HG02943 (cell line): ENCODE data around the gene MAPK8IP3.
"Not testable (repeated sequence)": the region's sequence is repeated elsewhere in the genome, so short reads cannot be mapped to it uniquely, and the experiment has no call there.

Experiments used
- ATAC-seq: cut with Tn5 transposase; IDR thresholded peaks from one replicate; pipeline ENCODE4 v1.9.1; 2021; ENCODE audit warnings: mild to moderate bottlenecking, low read depth, moderate library complexity; ENCODE audit not compliant: unreplicated experiment

Gene MAPK8IP3

DNA sequence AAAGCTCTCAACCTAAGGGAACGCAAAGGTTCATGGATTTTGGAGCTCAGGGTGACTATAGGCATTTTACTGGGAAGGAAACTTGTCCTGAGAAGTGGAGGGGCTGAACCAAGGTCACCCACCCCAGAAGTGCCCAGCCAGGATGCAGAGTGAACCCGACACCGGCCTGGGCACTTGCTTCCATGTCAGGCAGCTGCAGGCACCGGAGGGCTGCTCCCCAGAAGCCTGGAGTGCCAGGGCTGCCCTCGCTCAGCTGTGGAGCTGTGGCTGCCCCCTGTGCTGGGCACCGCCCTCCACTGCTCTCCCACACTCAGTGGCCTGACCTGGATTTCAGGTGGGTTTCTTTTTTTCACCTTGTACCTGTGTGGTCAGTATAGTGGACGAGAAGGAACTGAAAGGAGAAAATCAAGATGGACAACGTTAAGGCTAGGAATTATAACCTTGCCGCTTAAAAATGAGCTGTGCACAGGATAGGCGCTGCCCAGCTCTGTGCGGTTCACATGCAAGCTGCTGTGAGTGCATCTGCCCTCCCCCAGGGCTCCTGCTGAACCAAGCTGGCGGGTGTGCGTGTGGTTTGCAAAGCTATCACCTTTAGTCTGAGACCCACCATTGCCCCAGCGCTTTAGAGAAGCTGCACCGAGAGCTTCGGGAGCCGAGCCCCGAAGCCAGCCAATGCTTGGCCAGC, 2.2 kb downstream of the MAPK8IP3 start:
- ATAC-seq: no peak

DNA sequence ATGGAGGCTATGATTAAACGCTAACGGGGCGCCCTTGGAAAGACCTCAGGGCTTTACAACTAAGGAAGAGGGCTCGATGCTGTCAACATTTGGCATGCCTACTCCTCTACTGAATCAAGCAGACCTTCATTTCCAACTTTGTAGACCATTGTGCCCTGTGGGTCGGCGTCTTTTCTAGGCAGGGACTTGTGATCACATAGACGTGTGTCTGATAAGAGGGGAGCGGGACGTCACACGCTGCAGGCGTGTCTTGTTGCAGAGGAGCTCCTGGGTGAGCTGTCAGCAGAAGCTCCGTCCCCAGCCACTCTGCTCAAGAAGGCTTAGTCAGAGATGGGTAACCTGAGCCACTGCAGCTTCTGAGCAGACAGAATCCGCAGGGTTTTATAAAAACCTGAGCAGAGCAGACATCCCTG, 2.8 kb downstream of the MAPK8IP3 start:
- no peak for ATAC-seq

DNA sequence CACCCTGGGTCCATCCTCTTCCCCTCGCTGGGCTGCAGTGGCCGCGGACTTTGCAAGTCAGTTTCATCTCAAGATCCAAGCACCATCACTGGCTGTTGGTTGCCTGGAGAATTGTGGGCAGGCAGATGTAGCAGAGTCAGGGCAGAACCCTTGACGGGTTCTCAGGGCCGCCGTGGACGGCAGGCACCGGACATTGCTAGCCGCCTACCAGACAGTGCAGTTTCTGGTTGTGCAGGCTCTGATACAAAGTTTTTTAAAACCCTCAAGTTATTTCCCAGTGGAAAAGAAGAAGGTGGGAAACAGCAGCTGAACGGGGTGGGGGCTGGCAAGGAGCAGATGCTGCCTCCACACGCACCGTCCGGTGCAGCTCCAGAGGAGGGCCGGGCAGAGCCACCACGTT, 3.4 kb downstream of the MAPK8IP3 start:
- ATAC-seq: no peak

DNA sequence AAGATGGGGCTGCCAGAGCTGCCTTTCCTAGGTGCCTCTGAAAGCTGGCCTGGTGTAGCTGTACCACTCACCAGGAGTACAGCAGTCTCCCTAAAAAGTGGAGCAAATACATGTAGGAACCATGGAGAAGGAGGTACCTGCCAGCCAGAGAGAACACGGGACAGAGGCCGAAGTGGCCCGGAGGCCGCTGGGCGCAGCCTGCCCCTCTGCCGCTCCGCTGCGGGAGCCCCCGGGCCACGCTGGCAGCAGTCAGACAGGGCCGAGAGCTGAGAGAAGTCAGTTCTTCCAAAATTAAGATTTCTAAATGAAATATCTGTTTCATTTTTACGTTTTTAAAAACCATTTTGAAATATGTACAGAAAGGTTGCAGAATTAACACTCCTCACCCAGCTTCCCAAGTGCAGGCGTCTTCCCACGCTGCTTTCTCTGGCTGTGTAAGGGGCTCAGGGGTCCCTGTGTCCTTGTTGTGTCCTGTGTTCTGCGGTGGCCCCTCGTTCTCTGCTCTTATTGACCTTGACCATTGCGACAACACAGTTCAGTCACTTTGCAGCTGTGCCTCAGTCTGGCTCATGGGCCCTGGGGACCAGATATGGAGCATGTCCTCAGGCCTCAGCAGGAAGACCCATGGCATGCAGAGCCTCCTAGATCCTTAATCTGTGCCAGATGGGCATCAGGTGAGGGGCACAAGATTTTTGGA, 5.0 kb downstream of the MAPK8IP3 start:
- ATAC-seq: no peak

DNA sequence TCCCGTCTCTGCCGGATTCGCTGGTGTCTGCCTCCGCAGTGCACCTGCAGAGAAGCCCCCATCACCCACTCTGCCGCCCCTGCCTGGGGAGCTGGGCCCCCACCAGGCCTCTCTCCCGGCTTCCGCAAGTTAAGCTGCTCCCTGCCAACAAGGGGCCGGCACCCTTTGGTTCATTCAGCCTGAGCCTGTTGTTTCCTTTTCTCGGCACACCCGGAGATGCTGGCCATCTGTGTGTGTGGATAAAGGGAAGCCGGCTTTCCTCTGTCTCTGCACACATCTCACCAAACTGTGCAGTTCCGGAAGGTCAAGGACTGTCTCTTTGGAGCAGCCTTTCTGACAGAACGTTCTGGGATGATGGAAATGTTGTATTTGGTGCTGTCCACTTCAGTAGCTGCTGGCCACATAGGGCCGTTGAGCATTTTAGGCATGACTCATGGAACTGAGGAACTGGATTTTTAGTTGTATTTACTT, 6.8 kb downstream of the MAPK8IP3 start:
- no peak for ATAC-seq

DNA sequence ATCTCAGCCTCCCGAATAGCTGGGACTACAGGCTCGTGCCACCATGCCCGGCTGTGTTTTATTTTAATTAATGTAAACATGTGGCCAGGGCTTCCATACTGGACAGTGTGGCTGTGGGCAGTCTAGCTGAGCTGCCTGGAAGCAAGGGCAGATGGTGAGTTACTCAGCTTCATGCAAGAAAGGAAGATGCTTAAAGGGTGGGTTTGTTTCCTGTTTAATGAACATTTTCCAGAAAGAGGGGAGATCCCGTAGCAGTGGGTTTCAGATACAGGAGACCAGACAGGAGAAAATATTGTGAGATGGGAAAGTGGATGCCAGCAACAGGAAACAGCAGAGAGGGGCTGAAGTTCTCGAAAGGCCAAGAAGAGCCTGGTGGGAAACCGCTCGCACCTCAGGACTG, 7.3 kb downstream of the MAPK8IP3 start:
- no peak for ATAC-seq

DNA sequence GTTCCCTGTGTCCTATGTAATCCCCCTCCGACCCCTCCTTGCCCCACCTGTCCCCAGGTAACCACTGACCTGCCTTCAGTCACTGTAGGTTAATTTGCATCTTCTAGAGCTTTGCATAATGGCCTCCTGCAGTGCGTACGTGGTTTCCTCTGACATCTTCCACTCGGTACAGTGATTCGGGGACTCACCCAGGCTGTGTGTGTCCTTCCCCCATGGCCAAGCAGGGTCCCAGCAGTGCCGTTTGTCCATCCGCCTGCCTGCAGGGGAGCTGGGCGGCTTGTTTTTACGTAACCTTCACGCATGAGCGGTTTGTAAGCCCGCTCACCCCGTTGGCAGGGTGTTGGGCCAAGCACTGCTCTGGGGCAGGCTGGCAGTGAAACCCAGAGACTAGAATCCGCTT, 7.9 kb downstream of the MAPK8IP3 start:
- no peak for ATAC-seq

DNA sequence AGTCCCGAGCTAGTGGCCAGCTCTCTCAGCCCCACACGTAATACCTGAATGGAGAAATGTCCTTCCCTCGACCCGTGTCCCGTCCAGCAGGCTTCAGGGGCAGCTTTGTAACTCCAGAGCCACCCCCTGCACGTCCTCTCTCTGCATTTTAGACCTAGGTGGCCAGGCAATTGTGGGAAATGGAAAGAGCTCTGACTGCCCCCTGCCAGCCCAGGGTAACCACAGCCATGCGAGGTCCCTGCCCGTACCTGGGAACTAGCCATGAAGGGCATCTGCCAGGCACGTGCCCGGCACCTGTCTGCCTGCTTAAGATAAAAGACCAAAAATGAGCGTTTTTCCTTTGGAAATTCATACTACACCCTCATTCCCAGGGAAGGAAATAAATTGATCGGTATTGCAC, 9.2 kb downstream of the MAPK8IP3 start:
- no peak for ATAC-seq

DNA sequence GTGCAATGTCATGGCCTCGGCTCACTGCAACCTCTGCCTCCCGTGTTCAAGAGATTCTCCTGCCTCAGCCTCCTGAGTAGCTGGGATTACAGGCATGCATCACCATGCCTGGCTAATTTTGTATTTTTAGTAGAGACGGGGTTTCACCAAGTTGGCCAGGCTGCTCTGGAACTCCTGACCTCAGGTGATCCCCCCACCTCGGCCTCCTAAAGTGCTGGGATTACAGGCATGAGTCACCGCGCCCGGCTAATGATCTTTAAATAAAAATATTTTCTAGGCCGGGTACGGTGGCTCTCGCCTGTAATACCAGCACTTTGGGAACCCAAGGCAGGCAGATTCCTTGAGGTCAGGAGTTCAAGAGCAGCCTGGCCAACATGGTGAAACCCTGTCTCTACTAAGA, 12.2 kb downstream of the MAPK8IP3 start:
- ATAC-seq: not testable (repeated sequence)

DNA sequence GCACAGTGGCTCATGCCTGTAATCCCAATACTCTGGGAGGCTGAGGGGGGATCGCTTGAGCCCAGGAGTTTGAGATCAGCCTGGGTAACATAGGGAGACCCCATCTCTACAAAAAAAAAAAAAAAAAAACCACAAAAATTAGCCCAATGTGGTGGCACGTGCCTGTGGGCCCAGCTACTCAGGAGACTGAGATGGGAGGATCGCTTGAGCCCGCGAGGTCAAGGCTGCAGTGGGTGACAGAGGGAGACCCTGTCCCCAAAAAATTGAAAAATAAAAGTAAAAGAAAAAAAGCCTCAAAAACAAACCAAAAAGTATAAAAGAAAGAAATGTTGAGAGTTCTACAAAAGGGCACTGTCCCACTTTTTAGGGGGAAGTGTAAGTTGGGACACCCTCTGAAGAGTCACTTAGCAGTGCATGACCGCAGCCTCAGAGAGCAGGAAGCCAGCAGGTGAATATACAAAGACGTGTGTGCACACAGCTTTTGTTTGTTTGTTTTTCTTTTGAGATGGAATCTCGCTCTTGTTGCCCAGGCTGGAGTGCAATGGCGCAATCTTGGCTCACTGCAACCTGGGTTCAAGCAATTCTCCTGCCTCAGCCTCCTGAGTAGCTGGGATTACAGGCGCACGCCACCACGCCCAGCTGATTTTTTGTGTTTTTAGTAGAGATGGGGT, 13.7 kb downstream of the MAPK8IP3 start:
- ATAC-seq: not testable (repeated sequence)

DNA sequence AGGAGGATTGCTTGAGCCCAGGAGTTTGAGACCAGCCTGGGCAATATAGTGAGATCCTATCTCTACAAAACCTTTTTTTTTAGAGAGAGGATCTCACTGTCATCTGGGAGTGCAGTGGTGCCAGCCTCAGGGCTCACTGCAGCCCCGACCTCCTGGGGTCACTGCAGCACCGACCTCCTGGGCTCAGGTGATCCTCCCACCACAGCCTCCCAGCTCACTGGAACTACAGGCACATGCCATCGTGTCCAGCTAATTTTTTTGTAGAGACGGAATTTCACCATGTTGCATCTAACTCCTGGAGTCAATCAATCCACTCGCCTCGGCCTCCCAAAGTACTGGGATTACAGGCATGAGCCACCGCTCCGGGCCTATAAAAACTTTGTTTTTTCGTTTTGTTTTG, 15.4 kb downstream of the MAPK8IP3 start:
- no peak for ATAC-seq

DNA sequence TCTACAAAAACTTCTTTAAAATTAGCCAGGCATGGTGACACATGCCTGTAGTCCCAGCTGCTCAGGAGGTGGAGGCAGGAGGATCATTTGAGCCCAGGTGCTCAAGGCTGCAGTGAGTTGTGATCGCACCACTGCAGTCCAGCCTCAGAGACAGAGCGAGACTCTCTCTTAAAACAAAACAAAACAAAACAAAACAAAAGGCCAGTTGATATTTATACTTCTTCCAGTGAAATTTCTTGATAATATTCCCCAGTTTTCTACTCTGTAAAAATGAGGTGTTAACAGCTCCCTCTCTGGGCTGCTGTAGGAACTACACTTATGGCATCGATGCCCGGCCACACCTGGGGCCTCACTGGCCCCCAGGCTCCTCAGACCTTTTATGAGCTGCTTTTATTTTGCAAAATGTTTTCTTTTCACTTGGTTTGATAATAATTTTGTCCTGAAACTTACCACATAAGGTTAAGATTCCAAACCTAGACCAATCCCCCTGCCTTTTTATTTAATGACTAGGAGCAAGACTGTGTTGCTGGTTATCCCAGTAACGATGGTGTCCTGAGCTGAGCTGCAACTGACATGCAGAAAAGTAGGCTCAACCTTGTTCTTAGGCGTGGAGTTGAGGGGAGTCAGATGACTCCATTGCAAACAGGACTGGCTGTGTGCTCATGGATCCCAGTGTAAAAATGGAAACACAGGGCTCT, 17.6 kb downstream of the MAPK8IP3 start:
- no peak for ATAC-seq

DNA sequence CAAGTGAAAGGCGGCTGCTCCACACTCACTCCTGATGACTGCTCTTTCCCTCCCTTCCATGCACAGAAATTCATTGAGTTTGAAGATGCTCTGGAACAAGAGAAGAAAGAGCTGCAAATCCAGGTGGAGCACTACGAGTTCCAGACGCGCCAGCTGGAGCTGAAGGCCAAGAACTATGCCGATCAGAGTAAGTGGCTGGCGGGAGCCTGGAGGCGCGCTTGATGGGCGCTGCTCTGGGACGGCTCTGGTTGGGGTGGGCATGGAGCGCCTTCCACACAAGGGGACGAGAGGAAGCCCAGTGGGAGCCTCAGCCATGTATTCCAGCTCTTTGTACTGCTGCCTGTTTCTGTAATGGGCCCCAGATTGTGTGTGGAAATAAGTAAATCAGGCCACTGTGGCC, 18.5 kb downstream of the MAPK8IP3 start:
- ATAC-seq: no peak

DNA sequence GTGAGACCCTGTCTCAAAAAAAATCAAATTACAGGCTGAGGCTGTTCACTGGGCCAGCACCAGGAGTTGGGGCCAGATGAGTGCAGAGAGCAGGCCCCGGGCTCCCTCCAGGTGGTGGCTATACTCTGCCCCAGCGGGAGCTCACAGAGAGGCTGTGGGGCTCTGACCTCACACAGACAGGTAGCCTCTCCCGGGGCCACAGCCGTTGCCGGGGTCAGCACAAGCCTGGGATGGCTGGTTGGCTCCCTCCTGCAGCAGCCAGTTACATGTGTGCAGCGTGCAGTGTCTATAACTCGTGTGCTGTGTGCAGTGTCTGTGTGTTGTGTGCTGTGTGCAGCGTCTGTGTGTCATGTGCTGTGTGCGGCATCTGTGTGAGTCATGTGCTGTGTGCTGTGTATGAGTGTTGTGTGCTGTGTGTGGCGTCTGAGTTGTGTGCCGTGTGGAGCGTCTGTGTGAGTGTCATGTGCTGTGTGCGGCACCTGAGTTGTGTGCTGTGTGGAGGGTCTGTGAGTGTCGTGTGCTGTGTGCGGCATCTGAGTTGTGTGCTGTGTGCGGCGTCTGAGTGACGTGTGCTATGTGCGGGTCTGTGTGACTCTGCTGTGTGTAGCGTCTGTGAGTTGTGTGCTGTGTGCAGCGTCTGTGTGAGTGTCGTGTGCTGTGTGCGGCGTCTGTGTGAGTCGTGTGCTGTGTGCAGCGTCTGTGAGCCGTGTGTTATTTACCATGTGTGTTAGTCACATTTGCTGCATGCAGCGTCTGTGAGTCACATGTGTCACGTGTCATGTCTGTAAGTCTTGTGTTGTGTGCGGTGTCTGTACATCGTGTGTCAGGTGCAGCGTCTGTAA, 20.9 kb downstream of the MAPK8IP3 start:
- no peak for ATAC-seq

DNA sequence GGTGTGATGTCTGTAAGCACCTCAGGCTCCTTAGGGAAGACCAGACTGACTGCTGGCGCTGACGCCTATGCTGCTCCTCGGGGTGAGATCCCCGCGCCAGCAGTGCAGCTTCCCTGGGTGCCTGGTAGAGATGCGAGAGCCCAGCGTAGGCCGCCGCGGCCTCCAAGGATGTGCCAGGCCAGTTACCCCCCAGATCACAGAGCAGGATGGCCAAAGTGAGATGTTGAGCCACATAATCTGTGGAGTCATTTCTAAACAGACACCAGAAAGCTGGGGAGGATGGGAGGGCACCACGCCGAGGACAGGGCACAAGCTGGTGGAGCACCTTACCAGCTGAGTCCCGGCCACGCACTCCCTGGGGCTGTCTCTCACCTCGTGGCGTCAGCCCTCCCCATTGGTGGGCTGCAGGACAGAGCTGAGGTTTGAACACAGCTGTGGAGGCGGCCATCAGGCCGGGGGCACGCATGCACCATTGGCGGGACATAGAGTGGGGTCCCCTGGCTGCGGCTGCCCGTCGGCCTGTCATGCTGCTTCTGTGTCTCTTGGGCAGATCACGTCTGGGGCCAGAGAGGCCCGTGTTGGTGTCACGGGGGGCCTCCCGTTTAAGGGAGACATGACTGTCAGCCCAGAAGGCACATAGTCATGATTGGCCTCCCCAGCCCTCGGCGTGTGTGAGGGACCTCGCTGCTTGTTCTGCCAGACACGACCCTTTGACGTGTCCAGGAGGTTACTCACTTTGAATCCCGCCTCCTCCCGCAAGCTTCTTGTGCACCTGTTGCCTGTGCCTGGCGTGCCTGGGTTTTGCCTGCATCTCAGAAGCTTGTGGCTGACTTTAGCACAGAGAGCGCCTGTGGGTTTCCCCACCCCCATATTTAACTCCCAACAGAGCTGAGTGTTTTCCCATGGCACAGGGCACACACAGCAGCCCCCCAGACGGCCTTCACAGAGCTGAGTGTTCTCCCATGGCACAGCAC, 21.9 kb downstream of the MAPK8IP3 start:
- ATAC-seq: no peak

DNA sequence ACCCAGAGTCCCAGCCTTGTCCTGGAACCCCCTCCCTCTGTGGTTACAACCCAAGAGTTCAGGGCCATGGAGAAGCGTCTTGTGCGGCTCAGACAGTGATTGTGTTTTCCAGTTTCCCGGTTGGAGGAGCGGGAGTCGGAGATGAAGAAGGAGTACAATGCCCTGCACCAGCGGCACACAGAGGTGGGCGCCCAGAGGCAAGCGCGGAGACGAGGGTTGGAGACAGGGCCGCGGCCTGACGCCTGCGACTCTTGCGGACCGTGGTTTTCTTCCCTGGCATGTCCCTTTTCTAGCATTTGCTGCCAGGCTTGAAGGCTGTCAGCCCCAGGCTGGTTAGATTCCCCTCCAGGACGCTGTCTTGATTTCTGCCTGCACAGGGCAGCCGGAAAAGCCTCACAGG, 23.0 kb downstream of the MAPK8IP3 start:
- ATAC-seq: no peak

DNA sequence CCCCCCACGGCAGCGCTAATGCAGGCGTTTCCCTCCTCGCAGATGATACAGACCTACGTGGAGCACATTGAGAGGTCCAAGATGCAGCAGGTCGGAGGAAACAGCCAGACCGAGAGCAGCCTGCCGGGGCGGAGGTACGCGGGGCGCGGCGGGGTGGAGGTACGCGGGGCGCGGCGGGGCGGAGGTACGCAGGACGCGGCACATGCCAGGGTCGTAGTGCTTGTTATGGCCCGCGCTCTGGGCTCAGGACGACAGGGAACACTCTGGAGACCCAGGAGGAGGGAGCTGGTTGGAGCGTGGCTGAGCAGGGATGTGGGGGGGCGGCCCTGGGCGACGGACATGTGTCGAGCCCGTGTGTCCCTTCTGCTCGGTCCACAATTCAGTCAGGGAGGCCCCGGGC, 23.4 kb downstream of the MAPK8IP3 start:
- no peak for ATAC-seq

DNA sequence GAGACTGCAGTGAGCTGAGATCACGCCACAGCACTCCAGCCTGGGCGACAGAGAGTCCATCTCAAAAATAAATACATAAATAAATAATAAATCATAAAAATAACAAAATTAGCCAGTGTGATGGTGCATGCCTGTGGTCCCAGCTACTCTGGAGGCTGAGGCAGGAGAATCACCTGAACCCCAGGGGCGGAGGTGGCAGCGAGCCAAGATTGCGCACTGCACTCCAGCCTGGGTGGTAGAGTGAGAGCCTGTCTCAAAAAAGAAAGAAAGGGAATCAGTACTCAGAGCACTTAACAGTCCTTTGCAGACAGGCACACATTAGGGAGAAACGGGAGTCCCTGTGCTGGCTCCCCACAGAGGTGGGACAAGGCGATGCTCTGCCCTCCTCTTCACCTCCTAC, 25.1 kb downstream of the MAPK8IP3 start:
- ATAC-seq: no peak

DNA sequence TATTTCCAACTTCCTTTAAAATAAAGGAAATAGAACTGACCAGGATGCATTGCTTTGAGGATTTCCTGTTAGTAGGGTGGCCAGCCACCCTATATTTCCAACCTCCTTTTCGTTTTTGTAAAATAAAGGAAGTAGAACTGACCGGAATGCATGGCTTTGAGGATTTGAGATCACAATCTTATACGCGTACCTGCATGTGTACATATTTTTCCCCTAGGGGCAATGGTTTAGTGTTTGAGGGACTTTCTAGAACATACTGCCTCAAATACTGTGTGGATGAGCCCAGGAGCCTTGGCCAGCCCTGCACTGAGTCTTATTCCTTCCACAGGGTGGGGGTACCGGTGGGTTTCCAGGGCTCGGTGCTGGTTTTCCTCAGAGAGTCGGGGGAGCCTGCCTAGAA, 25.6 kb downstream of the MAPK8IP3 start:
- ATAC-seq: no peak
